GM23248 (cell line): ENCODE results near the gene FAM89B. TPM values are rescaled to one million over a fixed set of nuclear protein-coding genes. Genes with fewer than 3 reads are reported as not detected.

Experiments used
- DNase-seq: peaks from one replicate; pipeline ENCODE4 v3.0.0-alpha.2; 2015
- H2AFZ ChIP-seq: fragments of 200-600 bp; sonication (generic); 2 replicates; pipeline ENCODE4 v1.6.1; 2016; ENCODE audit warnings: antibody characterized with exemption
- H3F3A ChIP-seq: fragments of 200-600 bp; sonication (generic); 2 replicates; pipeline ENCODE4 v1.6.1; 2016; ENCODE audit warnings: mild to moderate bottlenecking, antibody characterized with exemption, mixed run types; ENCODE audit not compliant: insufficient read depth
- H3K27ac ChIP-seq: fragments of 200-600 bp; sonication (generic); 2 replicates; pipeline ENCODE4 v1.5.1; 2016; ENCODE audit warnings: mild to moderate bottlenecking
- H3K27me3 ChIP-seq: fragments of 200-600 bp; sonication (generic); replicated peaks from 2 replicates; pipeline ENCODE4 v1.6.1; 2016; ENCODE audit warnings: mild to moderate bottlenecking; ENCODE audit not compliant: insufficient read depth
- H3K36me3 ChIP-seq: fragments of 200-600 bp; sonication (generic); 2 replicates; pipeline ENCODE4 v1.6.1; 2016; ENCODE audit warnings: low read depth, mild to moderate bottlenecking
- H3K4me1 ChIP-seq: fragments of 200-600 bp; sonication (generic); 2 replicates; pipeline ENCODE4 v1.6.1; 2016; ENCODE audit warnings: mild to moderate bottlenecking; ENCODE audit not compliant: insufficient read depth
- H3K4me2 ChIP-seq: fragments of 200-600 bp; sonication (generic); one replicate; pipeline ENCODE4 v1.6.1; 2016; ENCODE audit warnings: mild to moderate bottlenecking; ENCODE audit not compliant: unreplicated experiment
- H3K4me3 ChIP-seq: fragments of 200-600 bp; sonication (generic); 2 replicates; pipeline ENCODE4 v1.5.1; 2016; ENCODE audit warnings: mild to moderate bottlenecking
- H3K79me2 ChIP-seq: fragments of 200-600 bp; sonication (generic); 2 replicates; pipeline ENCODE4 v1.6.1; 2016; ENCODE audit warnings: mild to moderate bottlenecking; ENCODE audit not compliant: insufficient read depth
- H3K9ac ChIP-seq: fragments of 200-600 bp; sonication (generic); 2 replicates; pipeline ENCODE4 v1.6.1; 2016; ENCODE audit warnings: mild to moderate bottlenecking
- H3K9me2 ChIP-seq: fragments of 200-600 bp; sonication (generic); 2 replicates; pipeline ENCODE4 v1.6.1; 2016; ENCODE audit warnings: mixed run types, mild to moderate bottlenecking, moderate library complexity; ENCODE audit not compliant: insufficient read depth
- H3K9me3 ChIP-seq: fragments of 200-600 bp; sonication (generic); one replicate; pipeline ENCODE4 v1.6.1; 2017; ENCODE audit warnings: low read depth
- H4K20me1 ChIP-seq: fragments of 200-600 bp; sonication (generic); 2 replicates; pipeline ENCODE4 v1.6.0; 2016; ENCODE audit not compliant: insufficient read depth
- EZH2 ChIP-seq: fragments of 200-600 bp; sonication (generic); IDR thresholded peaks from 2 replicates; pipeline ENCODE4 v1.6.1; 2018; ENCODE audit warnings: antibody characterized with exemption, mild to moderate bottlenecking; ENCODE audit not compliant: insufficient read depth, poor library complexity, severe bottlenecking
- EZH2phosphoT487 ChIP-seq: fragments of 200-600 bp; sonication (generic); IDR thresholded peaks from 2 replicates; pipeline ENCODE4 v1.6.1; 2018; ENCODE audit warnings: antibody characterized with exemption, moderate library complexity, mild to moderate bottlenecking, low read depth; ENCODE audit not compliant: insufficient read depth
- WGBS, 2 experiments: methylation state at CpG; one replicate each; pipeline ENCODE4 v1.1.6; 2015 to 2017; ENCODE audit warnings: low lambda C conversion rate in 2 of 2, low coverage in 1 of 2; ENCODE audit errors: missing lambda C conversion rate in 2 of 2; 5-methylcytosine and 5-hydroxymethylcytosine counted together
- in situ Hi-C: fragments of 300-500 bp; cut with MboI; formaldehyde crosslinking; loops from 2 replicates; pipeline ENCODE4 v1.15.0; 2020
- polyA plus RNA-seq: library from polyadenylated mRNA; unstranded; fragments of >200 nt; fragmentation: Nextera tagmentation; extraction: Ambion mirVana; gene quantifications from 2 replicates; pipeline ENCODE4 v1.2.1, GENCODE V29; 2016
- total RNA-seq: library from RNA; depleted of rRNA; stranded (reverse); fragments of >200 nt; shearing (Covaris generic); gene quantifications from 2 replicates; pipeline ENCODE4 v1.2.3, GENCODE V29; 2014

FAM89B gene
- total and polyA plus RNA-seq, 2 experiments from 2014 or later, result 67.0 to 73.1 TPM

DNA sequence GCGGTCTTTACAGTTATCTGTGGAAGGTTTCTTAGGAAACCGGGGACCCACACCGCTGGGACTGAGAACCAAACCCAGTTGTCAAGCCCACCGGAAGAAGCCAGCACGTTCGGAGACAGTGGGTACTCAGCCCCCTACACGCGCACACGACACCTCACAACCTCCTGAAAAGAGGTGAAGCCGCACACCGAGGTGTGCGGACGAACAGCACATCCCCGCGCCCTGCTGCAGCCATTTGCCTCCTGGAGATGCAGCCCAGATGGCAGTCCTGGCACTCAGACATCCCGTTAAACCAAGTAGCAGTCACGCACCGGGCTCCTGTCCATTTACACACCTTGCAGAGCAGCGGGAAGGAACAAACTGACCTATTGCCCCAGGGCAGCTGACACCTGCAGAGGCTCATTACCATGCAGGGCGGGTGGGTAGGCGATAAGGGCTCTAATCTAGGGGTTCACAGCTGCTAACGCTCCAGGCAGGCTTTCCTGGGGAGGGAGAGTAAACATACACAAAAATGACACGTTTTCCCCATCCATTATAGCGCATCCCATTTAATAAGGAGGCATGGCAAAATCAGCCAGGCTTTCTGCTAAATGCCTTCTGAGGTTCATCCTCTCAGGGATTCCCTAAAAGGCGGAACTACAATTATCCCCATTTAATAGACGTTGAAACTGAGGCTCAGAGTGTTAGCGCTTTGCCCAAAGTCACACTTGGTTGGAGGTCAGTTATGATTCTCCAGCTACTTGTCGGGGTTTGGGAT lies 2.7 kb downstream of the FAM89B start:
- H3F3A ChIP-seq, result peaks cover 10% of the 10 kb centered on the region
- no peaks in the 10 kb centered on the region for H3K9me2 ChIP-seq
- TF ChIP-seq EZH2 (no peak), EZH2phosphoT487 (no peak)
- no peaks in the 10 kb centered on the region for H4K20me1 ChIP-seq
- peak overlapping the region; percentile 60 for H3K27ac ChIP-seq
- peak overlapping the region; percentile 88 for H3K9ac ChIP-seq
- peaks cover 36% of the 10 kb centered on the region for H3K4me1 ChIP-seq
- H3K4me3 ChIP-seq, result peak overlapping the region; percentile 92
- H3K4me2 ChIP-seq, result peak overlapping the region; percentile 70
- H3K79me2 ChIP-seq, result peaks cover 59% of the 10 kb centered on the region
- in situ Hi-C loops, result no loop called here
- no peaks in the 10 kb centered on the region for H3K27me3 ChIP-seq
- no peaks in the 10 kb centered on the region for H3K36me3 ChIP-seq
- 36 to 41% methylated on average over 28 of the region's 28 CpGs for WGBS, 2 experiments
- peak; percentile 58 for DNase-seq
- H3K9me3 ChIP-seq, result no peaks in the 10 kb centered on the region
- H2AFZ ChIP-seq, result no peak overlapping the region

DNA sequence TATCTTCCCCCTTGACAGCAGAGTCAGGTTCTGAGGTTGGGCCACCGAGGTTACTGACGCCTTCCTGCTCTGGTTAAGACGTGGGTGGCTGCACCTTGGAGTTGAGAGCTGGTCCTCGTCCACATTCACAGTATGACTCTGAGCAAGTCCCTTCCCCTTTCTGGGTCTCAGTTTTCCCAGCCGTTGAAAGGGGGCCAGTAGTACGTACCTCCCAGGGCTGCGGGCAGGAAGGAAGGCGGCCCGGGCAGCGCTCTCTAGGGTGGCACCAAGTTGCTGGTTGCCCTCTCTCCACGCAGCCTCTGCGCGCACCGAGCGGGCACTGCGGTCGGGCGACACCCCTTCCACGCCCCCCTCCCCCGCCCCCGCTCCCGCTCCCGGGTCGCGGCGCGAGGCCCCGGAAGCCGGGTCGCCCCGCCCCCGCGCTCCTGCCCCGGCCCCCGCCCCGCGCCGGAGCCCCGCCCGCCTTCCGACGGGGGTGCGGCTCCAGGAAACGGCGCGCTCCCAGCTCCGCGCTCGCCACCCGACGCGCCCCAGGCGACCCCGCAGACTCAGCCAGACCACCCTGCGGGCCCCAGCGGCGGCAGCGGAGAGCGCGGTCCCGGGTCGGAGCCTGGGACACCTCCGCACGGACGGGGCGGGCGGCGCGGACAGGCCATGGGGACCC lies 3.4 kb downstream of the FAM89B start, which contains the start of gene EHBP1L1:
EHBP1L1 (plus strand) TSS at position 486 of the 664 bp plus-strand sequence. CDS start 250 bp downstream, outside the sequence.
- peaks cover 10% of the 10 kb centered on the region for H3F3A ChIP-seq
- H3K27me3 ChIP-seq, result no peaks in the 10 kb centered on the region
- DNase-seq, result peak; percentile 78
- H3K9me2 ChIP-seq, result no peaks in the 10 kb centered on the region
- H3K9ac ChIP-seq, result peak within 1 kb of the TSS; percentile 88
- peak within 1 kb of the TSS; percentile 77 for H3K27ac ChIP-seq
- H3K79me2 ChIP-seq, result peaks cover 54% of the 10 kb centered on the region
- no peaks in the 10 kb centered on the region; the same call in 1 of the 2 replicates for H3K36me3 ChIP-seq
- TF ChIP-seq EZH2 (no peak), EZH2phosphoT487 (no peak)
- H3K9me3 ChIP-seq, result no peaks in the 10 kb centered on the region
- H4K20me1 ChIP-seq, result no peaks in the 10 kb centered on the region
- 1 to 2% methylated on average over 33 to 46 of the region's 69 CpGs for WGBS, 2 experiments
- H3K4me1 ChIP-seq, result peaks cover 36% of the 10 kb centered on the region
- H3K4me2 ChIP-seq, result peak within 1 kb of the TSS; percentile 88
- in situ Hi-C loops, result no loop called here
- H3K4me3 ChIP-seq, result peak within 1 kb of the TSS; percentile 92
- 0 out of 2 replicates have a peak within 1 kb of the TSS, but pooled peaks have one; percentile 25 for H2AFZ ChIP-seq

DNA sequence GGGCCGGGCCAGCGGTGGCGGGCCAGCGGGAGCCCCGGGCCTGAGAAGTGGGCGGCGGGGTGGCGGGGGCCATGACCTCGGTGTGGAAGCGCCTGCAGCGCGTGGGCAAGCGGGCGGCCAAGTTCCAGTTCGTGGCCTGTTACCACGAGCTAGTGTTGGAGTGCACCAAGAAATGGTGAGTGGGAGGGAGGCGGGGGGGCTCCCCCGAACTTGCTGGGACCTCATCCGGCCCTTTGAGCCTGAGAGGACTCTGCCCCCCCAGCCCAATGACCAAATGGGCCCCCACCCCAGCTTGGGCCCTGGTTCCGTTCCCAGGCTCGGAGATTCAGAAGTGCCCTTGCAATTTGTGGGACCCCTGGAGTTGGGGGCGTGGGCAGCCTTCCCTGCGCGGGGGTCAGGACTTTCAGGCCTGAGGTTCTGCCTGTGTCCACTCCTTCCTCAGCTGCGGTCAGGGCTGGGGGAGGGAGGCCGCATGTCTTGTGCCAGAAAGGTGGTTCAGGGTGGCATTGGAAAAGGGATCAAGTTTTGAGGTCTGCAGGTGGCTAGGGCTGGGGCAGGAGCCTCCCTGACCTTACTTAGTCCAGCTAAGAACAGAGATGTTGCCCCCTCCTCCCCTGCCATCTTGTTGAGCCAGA lies 4.0 kb downstream of the FAM89B start:
- TF ChIP-seq EZH2 (no peak), EZH2phosphoT487 (no peak)
- H3K27me3 ChIP-seq, result no peaks in the 10 kb centered on the region
- no peaks in the 10 kb centered on the region; the same call in 1 of the 2 replicates for H3K36me3 ChIP-seq
- in situ Hi-C loops, result no loop called here
- no peaks in the 10 kb centered on the region for H3K9me2 ChIP-seq
- H3F3A ChIP-seq, result peaks cover 10% of the 10 kb centered on the region
- H3K9me3 ChIP-seq, result no peaks in the 10 kb centered on the region
- 3% methylated on average over 16 to 23 of the region's 26 CpGs for WGBS, 2 experiments
- H3K27ac ChIP-seq, result peak overlapping the region; percentile 77
- H2AFZ ChIP-seq, result 0 out of 2 replicates have a peak overlapping the region, but pooled peaks have one; percentile 25
- peaks cover 32% of the 10 kb centered on the region for H3K4me1 ChIP-seq
- peak; percentile 41 for DNase-seq
- H4K20me1 ChIP-seq, result no peaks in the 10 kb centered on the region
- H3K4me3 ChIP-seq, result peak overlapping the region; percentile 92
- peak overlapping the region; percentile 88 for H3K9ac ChIP-seq
- peak overlapping the region; percentile 88 for H3K4me2 ChIP-seq
- H3K79me2 ChIP-seq, result peaks cover 48% of the 10 kb centered on the region
